Trophoblast cell (in vitro differentiated cells and primary cell): ENCODE measurements around the gene YAP1.

Source experiments
- DNase-seq, 2 donors: peaks; one replicate each; pipeline ENCODE4 v3.0.0-alpha.2; 2016
- H2AFZ ChIP-seq: 2 replicates; pipeline ENCODE4 v1.6.1; 2013; ENCODE audit warnings: low read length, moderate library complexity, mild to moderate bottlenecking; ENCODE audit not compliant: insufficient read depth, poor library complexity
- H2AK5ac ChIP-seq: 2 replicates; pipeline ENCODE4 v1.6.1; 2013; ENCODE audit warnings: mild to moderate bottlenecking, low read length
- H2BK120ac ChIP-seq: 2 replicates; pipeline ENCODE4 v1.6.1; 2013; ENCODE audit warnings: low read length, mild to moderate bottlenecking, moderate library complexity; ENCODE audit not compliant: insufficient read depth, poor library complexity
- H2BK12ac ChIP-seq: 2 replicates; pipeline ENCODE4 v1.6.1; 2013; ENCODE audit warnings: mild to moderate bottlenecking, low read length, moderate library complexity
- H2BK5ac ChIP-seq: 2 replicates; pipeline ENCODE4 v1.6.1; 2013; ENCODE audit warnings: low read length, low read depth, moderate library complexity, mild to moderate bottlenecking; ENCODE audit not compliant: poor library complexity
- H3K14ac ChIP-seq: 2 replicates; pipeline ENCODE4 v1.6.1; 2013; ENCODE audit warnings: mild to moderate bottlenecking, low read length
- H3K18ac ChIP-seq: 2 replicates; pipeline ENCODE4 v1.6.1; 2013; ENCODE audit warnings: mild to moderate bottlenecking, low read length
- H3K23ac ChIP-seq: 2 replicates; pipeline ENCODE4 v1.6.1; 2013; ENCODE audit warnings: low read length
- H3K27ac ChIP-seq: 2 replicates; pipeline ENCODE4 v1.5.1; 2013; ENCODE audit warnings: low read depth, mild to moderate bottlenecking, inconsistent platforms, low read length, moderate library complexity
- H3K27me3 ChIP-seq: 2 replicates; pipeline ENCODE4 v1.6.1; 2013; ENCODE audit warnings: inconsistent platforms, mild to moderate bottlenecking, low read length, moderate library complexity; ENCODE audit not compliant: insufficient read depth
- H3K36me3 ChIP-seq, 2 experiments: 1 replicate in 1 of 2; 2 replicates in 1 of 2; pipeline ENCODE4 v1.6.1; 2013; ENCODE audit warnings: low read length in 2 of 2, mild to moderate bottlenecking in 2 of 2, moderate library complexity in 1 of 2; ENCODE audit not compliant: insufficient read depth in 2 of 2, control insufficient read depth in 1 of 2
- H3K4ac ChIP-seq: 2 replicates; pipeline ENCODE4 v1.6.1; 2013; ENCODE audit warnings: low read depth, mild to moderate bottlenecking, low read length, moderate library complexity
- H3K4me1 ChIP-seq, 2 experiments: 1 replicate in 1 of 2; 2 replicates in 1 of 2; pipeline ENCODE4 v1.6.1; 2013; ENCODE audit warnings: low read length in 2 of 2, mild to moderate bottlenecking in 2 of 2, moderate library complexity in 1 of 2; ENCODE audit not compliant: insufficient read depth in 2 of 2, control insufficient read depth in 1 of 2
- H3K4me2 ChIP-seq: 2 replicates; pipeline ENCODE4 v1.6.1; 2013; ENCODE audit warnings: inconsistent platforms, mild to moderate bottlenecking, low read length, moderate library complexity
- H3K4me3 ChIP-seq: 2 replicates; pipeline ENCODE4 v1.5.1; 2013; ENCODE audit warnings: mild to moderate bottlenecking, low read depth, low read length, inconsistent platforms
- H3K79me1 ChIP-seq: one replicate; pipeline ENCODE4 v1.6.1; 2013; ENCODE audit warnings: low read length
- H3K79me2 ChIP-seq: 2 replicates; pipeline ENCODE4 v1.6.1; 2013; ENCODE audit warnings: low read length, mild to moderate bottlenecking; ENCODE audit not compliant: control insufficient read depth, insufficient read depth, poor library complexity
- H3K9ac ChIP-seq: 2 replicates; pipeline ENCODE4 v1.6.1; 2013; ENCODE audit warnings: mild to moderate bottlenecking, low read length
- H3K9me3 ChIP-seq: 2 replicates; pipeline ENCODE4 v1.6.1; 2013; ENCODE audit warnings: low read depth, mild to moderate bottlenecking, control low read depth, inconsistent platforms, low read length; ENCODE audit not compliant: insufficient read depth
- H4K12ac ChIP-seq: 2 replicates; pipeline ENCODE4 v1.6.1; 2013; ENCODE audit warnings: low read depth, mild to moderate bottlenecking, low read length, moderate library complexity
- H4K8ac ChIP-seq: 2 replicates; pipeline ENCODE4 v1.6.1; 2013; ENCODE audit warnings: low read depth, mild to moderate bottlenecking, low read length, moderate library complexity
- H4K91ac ChIP-seq: one replicate; pipeline ENCODE4 v1.6.1; 2013; ENCODE audit warnings: low read depth, mild to moderate bottlenecking, low read length, moderate library complexity
- WGBS: extraction: QIAGEN DNeasy Blood & Tissue Kit; methylation state at CpG from one replicate; pipeline ENCODE4 v1.1.7; 2013; ENCODE audit warnings: missing lambda C conversion rate; ENCODE audit not compliant: insufficient read length, insufficient coverage; ENCODE audit errors: extremely low coverage; 5-methylcytosine and 5-hydroxymethylcytosine counted together

YAP1 gene

DNA sequence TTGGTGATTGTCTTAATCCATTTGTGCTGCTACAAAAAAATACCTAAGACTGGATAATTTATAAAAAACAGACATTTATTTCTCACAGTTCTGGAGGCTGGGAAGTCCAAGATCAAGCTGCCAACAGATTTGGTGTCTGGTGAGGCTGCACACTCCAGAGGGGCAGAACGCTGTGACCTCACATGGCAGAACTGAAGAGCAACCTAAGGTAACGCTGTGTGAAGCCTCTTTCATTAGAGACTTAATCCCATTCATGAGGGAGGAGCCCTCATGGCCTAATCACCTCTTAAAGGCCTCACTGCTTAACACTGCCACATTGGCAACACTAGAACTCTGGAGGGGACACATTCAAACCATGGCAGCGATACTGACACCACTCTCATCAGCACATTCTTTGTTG is 164.4 kb downstream of the YAP1 start:
- no peak overlapping the region for H3K23ac ChIP-seq
- no peak overlapping the region for H3K14ac ChIP-seq
- no peaks in the 10 kb centered on the region for H3K79me1 ChIP-seq
- H3K18ac ChIP-seq: no peak overlapping the region
- no peak overlapping the region for H2BK5ac ChIP-seq
- H3K4me2 ChIP-seq: no peak overlapping the region
- no peaks in the 10 kb centered on the region for H3K27me3 ChIP-seq
- no peak overlapping the region for H3K27ac ChIP-seq
- H3K4me1 ChIP-seq: peaks cover 6% of the 10 kb centered on the region in 2 experiments
- H3K4ac ChIP-seq: no peak overlapping the region
- no peak overlapping the region for H4K8ac ChIP-seq
- no peak overlapping the region for H2AK5ac ChIP-seq
- no peak for DNase-seq
- H3K79me2 ChIP-seq: no peaks in the 10 kb centered on the region
- no peak overlapping the region for H3K9ac ChIP-seq
- no peak overlapping the region for H4K12ac ChIP-seq
- H2BK120ac ChIP-seq: no peak overlapping the region
- no peak overlapping the region for H4K91ac ChIP-seq
- H2BK12ac ChIP-seq: no peak overlapping the region
- no peaks in the 10 kb centered on the region for H3K36me3 ChIP-seq
- no peak overlapping the region for H2AFZ ChIP-seq
- no peaks in the 10 kb centered on the region for H3K9me3 ChIP-seq
- H3K4me3 ChIP-seq: no peak overlapping the region
- no CpG with 5 or more reads among the region's 3 CpGs for WGBS

DNA sequence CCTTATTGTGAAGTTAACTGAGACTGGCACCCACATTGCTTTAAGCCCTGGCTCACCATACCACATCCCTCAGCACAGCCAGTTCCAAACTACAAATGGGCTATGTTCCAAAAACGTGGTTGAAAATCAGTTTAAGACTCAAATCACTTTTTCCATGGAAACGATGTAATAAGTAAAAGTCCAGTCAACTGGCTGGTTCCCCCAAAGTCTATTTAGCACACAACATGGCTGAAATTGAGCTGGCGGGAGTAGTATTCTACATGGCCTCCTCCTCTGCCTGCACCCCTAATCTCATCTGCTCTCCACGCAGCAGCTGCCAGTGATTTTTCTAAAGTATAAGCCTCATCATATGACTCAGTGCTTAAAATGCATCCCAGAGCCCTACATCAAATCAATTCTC is 166.1 kb downstream of the YAP1 start:
- Histone ChIP-seq H3K27ac (no peak overlapping the region), H3K4me3 (no peak overlapping the region)
- no CpG with 5 or more reads among the region's 4 CpGs for WGBS

DNA sequence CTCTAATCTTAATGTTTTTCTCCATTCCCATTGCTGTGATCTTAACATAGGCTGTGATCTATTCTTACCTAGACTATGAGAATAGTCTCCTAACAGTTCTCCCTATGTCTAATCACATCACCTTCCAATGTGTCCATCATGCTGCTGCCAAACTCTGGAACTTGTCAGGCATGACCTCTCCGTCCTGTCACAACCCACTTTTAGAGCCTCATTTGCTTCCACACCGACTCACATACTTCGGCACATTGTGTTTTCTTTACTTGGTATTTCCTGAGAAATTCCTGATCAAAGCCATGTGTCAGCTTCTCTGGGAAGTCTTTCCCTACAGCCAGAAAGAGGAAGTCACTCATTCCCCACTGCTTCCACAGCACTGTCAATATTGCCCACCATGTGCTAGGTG is 166.5 kb downstream of the YAP1 start:
- no peak overlapping the region for H3K4me3 ChIP-seq

More for the DNA sequence above, 166.1 kb downstream of the YAP1 start:
- no peak overlapping the region for H2AK5ac ChIP-seq
- no peaks in the 10 kb centered on the region for H3K79me1 ChIP-seq
- H2BK12ac ChIP-seq: peak overlapping the region; percentile 62
- no peaks in the 10 kb centered on the region for H3K36me3 ChIP-seq
- no peak overlapping the region for H4K8ac ChIP-seq
- H3K4me1 ChIP-seq: peaks cover 8% of the 10 kb centered on the region in 2 experiments
- H3K9ac ChIP-seq: no peak overlapping the region
- no peak overlapping the region for H3K4ac ChIP-seq
- no peaks in the 10 kb centered on the region for H3K27me3 ChIP-seq
- no peak overlapping the region for H3K4me2 ChIP-seq
- no peak overlapping the region for H2BK5ac ChIP-seq
- DNase-seq: no peak
- H3K79me2 ChIP-seq: no peaks in the 10 kb centered on the region
- H3K18ac ChIP-seq: no peak overlapping the region
- no peaks in the 10 kb centered on the region for H3K9me3 ChIP-seq
- H3K14ac ChIP-seq: no peak overlapping the region
- H3K23ac ChIP-seq: no peak overlapping the region
- H4K12ac ChIP-seq: no peak overlapping the region
- no peak overlapping the region for H4K91ac ChIP-seq
- H2AFZ ChIP-seq: no peak overlapping the region
- H2BK120ac ChIP-seq: no peak overlapping the region

DNA sequence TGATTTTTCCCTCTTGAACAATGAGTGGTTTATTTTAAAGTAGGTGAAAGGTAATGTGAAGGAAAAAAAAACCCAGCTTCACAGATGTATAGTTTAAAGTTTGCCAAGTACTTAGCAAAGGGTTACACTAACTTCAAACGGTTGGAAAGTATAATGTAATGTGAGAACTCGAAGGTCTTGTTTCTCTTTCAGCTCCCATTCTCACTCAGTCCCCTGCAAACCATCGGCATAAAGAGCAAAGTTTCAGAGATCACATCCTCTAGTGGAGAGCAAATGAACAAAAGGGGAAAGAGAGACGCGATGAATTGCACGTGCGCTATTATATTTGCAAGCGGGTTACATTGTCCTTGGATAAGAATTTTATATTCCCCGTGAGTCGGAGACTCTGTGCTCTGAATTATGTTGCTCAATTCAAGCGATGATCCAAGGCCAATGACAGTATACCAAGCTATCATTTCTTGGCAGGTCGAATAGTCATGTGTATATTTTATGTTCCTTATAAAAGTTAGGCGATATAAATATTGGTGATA is 169.5 kb downstream of the YAP1 start:
- H3K27me3 ChIP-seq: no peaks in the 10 kb centered on the region
- no peak overlapping the region for H3K4ac ChIP-seq
- H3K4me3 ChIP-seq: no peak overlapping the region
- H3K9me3 ChIP-seq: no peaks in the 10 kb centered on the region
- DNase-seq: no peak
- H4K91ac ChIP-seq: no peak overlapping the region
- no peak overlapping the region for H2BK12ac ChIP-seq
- H3K18ac ChIP-seq: no peak overlapping the region
- no peak overlapping the region for H4K12ac ChIP-seq
- H3K4me2 ChIP-seq: peak overlapping the region; percentile 19
- H4K8ac ChIP-seq: no peak overlapping the region
- WGBS: no CpG with 5 or more reads among the region's 13 CpGs
- H2AFZ ChIP-seq: no peak overlapping the region
- H2AK5ac ChIP-seq: no peak overlapping the region
- H3K36me3 ChIP-seq: no peaks in the 10 kb centered on the region
- no peaks in the 10 kb centered on the region for H3K79me1 ChIP-seq
- no peak overlapping the region for H3K9ac ChIP-seq
- no peak overlapping the region for H2BK120ac ChIP-seq
- no peak overlapping the region for H2BK5ac ChIP-seq
- H3K23ac ChIP-seq: no peak overlapping the region
- no peak overlapping the region for H3K14ac ChIP-seq
- H3K4me1 ChIP-seq: peaks cover 8% of the 10 kb centered on the region in 2 experiments
- H3K79me2 ChIP-seq: no peaks in the 10 kb centered on the region
- no peak overlapping the region for H3K27ac ChIP-seq

More for the DNA sequence above, 166.5 kb downstream of the YAP1 start:
- Histone ChIP-seq H3K18ac (no peak overlapping the region), H4K12ac (no peak overlapping the region), H3K9ac (no peak overlapping the region), H3K9me3 (no peaks in the 10 kb centered on the region), H3K36me3 (no peaks in the 10 kb centered on the region), H2BK120ac (peak overlapping the region; percentile 15), H3K4me2 (no peak overlapping the region), H3K79me1 (no peaks in the 10 kb centered on the region), H3K4me1 (peaks cover 8% of the 10 kb centered on the region in 2 experiments), H2BK12ac (no peak overlapping the region), H3K14ac (no peak overlapping the region), H2AFZ (no peak overlapping the region), H4K91ac (no peak overlapping the region), H2AK5ac (no peak overlapping the region), H3K79me2 (no peaks in the 10 kb centered on the region), H3K27ac (no peak overlapping the region), H3K4ac (no peak overlapping the region), H3K27me3 (no peaks in the 10 kb centered on the region), H4K8ac (no peak overlapping the region), H3K23ac (no peak overlapping the region), H2BK5ac (no peak overlapping the region)
- DNase-seq: no peak
- no CpG with 5 or more reads among the region's 3 CpGs for WGBS
